ENCODE data around the gene USP37.

USP37 gene

GRCh38 chr2:218472988-218473387 lies 95.2 kb downstream of the USP37 start:
- peaks cover 6% of the 10 kb centered on the region; the same call in 1 of the 2 replicates for H3F3A ChIP-seq (ENCODE audit: insufficient read depth)
- no peak overlapping the region for H3K4me2 ChIP-seq (ENCODE audit: low read depth, low read length, poor library complexity, severe bottlenecking)
- H3K79me2 ChIP-seq (ENCODE audit: insufficient read depth, low read length), result no peaks in the 10 kb centered on the region
- TF ChIP-seq EZH2phosphoT487 (conservative IDR thresholded peaks at IDR 0.05; ENCODE audit: low read length) (no peak), CTCF (IDR thresholded peaks at IDR 0.05; ENCODE audit: insufficient read depth, low read length, poor library complexity, severe bottlenecking) (no peak)
- no peak overlapping the region for H3K9ac ChIP-seq (ENCODE audit: low read length)
- peaks cover 26% of the 10 kb centered on the region for H3K36me3 ChIP-seq (ENCODE audit: low read length)
- H2AFZ ChIP-seq (ENCODE audit: low read depth, low read length, severe bottlenecking), result no peak overlapping the region
- no peaks in the 10 kb centered on the region for H3K9me3 ChIP-seq (ENCODE audit: insufficient read depth, low read length)
- H3K9me2 ChIP-seq (replicated peaks; ENCODE audit: insufficient read depth, low read length), result no peaks in the 10 kb centered on the region
- no peak overlapping the region for H3K4me3 ChIP-seq (ENCODE audit: insufficient read depth, low read length, poor library complexity, severe bottlenecking)
- H3K27ac ChIP-seq (ENCODE audit: low read depth, low read length), result no peak overlapping the region
- H3K27me3 ChIP-seq (ENCODE audit: low read length), result no peaks in the 10 kb centered on the region
- H4K20me1 ChIP-seq (ENCODE audit: low read depth, low read length), result no peaks in the 10 kb centered on the region

GRCh38 chr2:218471982-218472381 lies 96.2 kb downstream of the USP37 start:
- TF ChIP-seq CTCF (IDR thresholded peaks at IDR 0.05; ENCODE audit: insufficient read depth, low read length, poor library complexity, severe bottlenecking) (no peak), EZH2phosphoT487 (conservative IDR thresholded peaks at IDR 0.05; ENCODE audit: low read length) (no peak)
- no peak overlapping the region for H3K4me3 ChIP-seq (ENCODE audit: insufficient read depth, low read length, poor library complexity, severe bottlenecking)
- no peaks in the 10 kb centered on the region for H3K79me2 ChIP-seq (ENCODE audit: insufficient read depth, low read length)
- no peak overlapping the region for H3K4me2 ChIP-seq (ENCODE audit: low read depth, low read length, poor library complexity, severe bottlenecking)
- no peak overlapping the region for H3K9ac ChIP-seq (ENCODE audit: low read length)
- H3F3A ChIP-seq (ENCODE audit: insufficient read depth), result no peaks in the 10 kb centered on the region; the same call in 1 of the 2 replicates
- H3K9me2 ChIP-seq (replicated peaks; ENCODE audit: insufficient read depth, low read length), result no peaks in the 10 kb centered on the region
- H3K27ac ChIP-seq (ENCODE audit: low read depth, low read length), result no peak overlapping the region
- peaks cover 18% of the 10 kb centered on the region for H3K36me3 ChIP-seq (ENCODE audit: low read length)
- no peaks in the 10 kb centered on the region for H3K27me3 ChIP-seq (ENCODE audit: low read length)
- H4K20me1 ChIP-seq (ENCODE audit: low read depth, low read length), result no peaks in the 10 kb centered on the region
- H2AFZ ChIP-seq (ENCODE audit: low read depth, low read length, severe bottlenecking), result no peak overlapping the region
- no peaks in the 10 kb centered on the region for H3K9me3 ChIP-seq (ENCODE audit: insufficient read depth, low read length)

- Histone ChIP-seq H3K9me2 (replicated peaks; ENCODE audit: insufficient read depth, low read length) (no peaks in the 10 kb centered on the region), H3K36me3 (ENCODE audit: low read length) (peaks cover 14% of the 10 kb centered on the region; the same call in 1 of the 2 replicates), H3K4me2 (ENCODE audit: low read depth, low read length, poor library complexity, severe bottlenecking) (no peak overlapping the region), H3K4me3 (ENCODE audit: insufficient read depth, low read length, poor library complexity, severe bottlenecking) (no peak overlapping the region), H3K9ac (ENCODE audit: low read length) (no peak overlapping the region), H3K9me3 (ENCODE audit: insufficient read depth, low read length) (no peaks in the 10 kb centered on the region), H4K20me1 (ENCODE audit: low read depth, low read length) (no peaks in the 10 kb centered on the region), H3K27me3 (ENCODE audit: low read length) (no peaks in the 10 kb centered on the region), H3K27ac (ENCODE audit: low read depth, low read length) (no peak overlapping the region), H2AFZ (ENCODE audit: low read depth, low read length, severe bottlenecking) (no peak overlapping the region), H3F3A (ENCODE audit: insufficient read depth) (no peaks in the 10 kb centered on the region; the same call in 1 of the 2 replicates), H3K79me2 (ENCODE audit: insufficient read depth, low read length) (no peaks in the 10 kb centered on the region)
- TF ChIP-seq EZH2phosphoT487 (conservative IDR thresholded peaks at IDR 0.05; ENCODE audit: low read length), result no peak
- no peak for TF ChIP-seq CTCF (IDR thresholded peaks at IDR 0.05; ENCODE audit: insufficient read depth, low read length, poor library complexity, severe bottlenecking)
Observed at GRCh38 chr2:218471036-218471435, 97.1 kb downstream of the USP37 start.
